Pancreas (tissue), 10 donors: ENCODE measurements around the gene PLPP1. TPM values are rescaled to one million over a fixed set of nuclear protein-coding genes. Genes with fewer than 3 reads are reported as not detected.

ENCODE experiments used
- ATAC-seq, 4 donors: fragments of 200-7000 bp; cut with Tn5 transposase; one replicate each; pipeline versions ENCODE4 v1.8.0 to v1.9.1; 2020; ENCODE audit warnings: mild to moderate bottlenecking in 4 of 4, moderate library complexity in 4 of 4
- DNase-seq, 6 donors: peaks; one replicate each; pipeline ENCODE4 v3.0.0-alpha.2; 2020
- FAIRE-seq: peaks from 2 replicates; lab custom pipeline; 2012; peaks lifted over from hg19 to GRCh38; lab: Jason Lieb, UNC
- H3K27ac ChIP-seq, 4 donors: fragments of 200-600 bp; sonication (generic); 1 replicate in 3 of 4; 2 replicates in 1 of 4; pipeline versions ENCODE4 v1.5.0 to v1.8.0; 2020
- H3K27me3 ChIP-seq, 4 donors: fragments of 200-600 bp; one replicate each; pipeline ENCODE4 v1.8.0; 2021
- H3K36me3 ChIP-seq, 3 donors: fragments of 200-600 bp; sonication (generic) in 1 of 3; one replicate each; pipeline versions ENCODE4 v1.5.0 to v1.8.0; 2020 to 2021
- H3K4me1 ChIP-seq, 3 donors: fragments of 200-600 bp; one replicate each; pipeline ENCODE4 v1.8.0; 2021
- H3K4me3 ChIP-seq, 4 donors: fragments of 200-600 bp; sonication (generic) in 2 of 4; one replicate each; pipeline versions ENCODE4 v1.5.0 to v1.8.0; 2020 to 2021
- H3K9me3 ChIP-seq, 4 donors: fragments of 200-600 bp; one replicate each; pipeline ENCODE4 v1.8.0; 2021
- WGBS, 2 donors: extraction: QIAGEN DNeasy Blood & Tissue Kit; methylation state at CpG; one replicate each; pipeline ENCODE4 v1.1.7; 2013; 5-methylcytosine and 5-hydroxymethylcytosine counted together
- intact Hi-C, 3 donors: fragments of 100-400 bp; cut with DNase I; formaldehyde crosslinking; loops; one replicate each; pipeline versions ENCODE4 v1.11.1 to v1.14.2; 2022
- polyA plus RNA-seq, 2 donors: library from polyadenylated mRNA; stranded (reverse); fragments of 200-250 nt; gene quantifications; one replicate each; pipeline ENCODE4 v1.2.3, GENCODE V29; 2013
- total RNA-seq, 6 donors: library from RNA; stranded (reverse); fragmentation: NEBNext Ultra II Directional in 4 of 6; extraction: Animal tissue kit (Norgen Biotek cat#: 25700) in 4 of 6; gene quantifications; one replicate each; pipeline versions ENCODE4 v1.2.1 to v1.2.4, GENCODE V29; 2021 to 2023
- TF ChIP-seq, protein P1 (sequence below), 4 donors: fragments of 200-600 bp; sonication (generic) in 3 of 4; IDR thresholded peaks; one replicate each; pipeline versions ENCODE4 v1.5.0 to v1.8.0; 2021; ENCODE audit warnings: antibody characterized with exemption in 4 of 4
- donor health status: healthy with polysubstance abuse.
- donor health status: DM: no; HTN: no; CAD: no; lungs with moderate emphysema.
- donor health status: DM: no; HTN: no; CAD: no.
- donor health status: control.
- donor health status: control.
- donor health status: Bipolar disorder and iron deficiency.
- donor health status: DM: yes; HTN: yes; CAD: no.
- donor health status: DM: no; HTN: no; CAD: no.
- donor health status: DM: no; HTN: no; CAD: no.
- donor health status: DM: yes; HTN: yes; CAD: no.

PLPP1 gene
- total and polyA plus RNA-seq, 8 donors, result 11.5 to 34.9 (median 20.6) TPM

- ATAC-seq, result no peak
- Histone ChIP-seq H3K27me3 (no peaks in the 10 kb centered on the region), H3K36me3 (no peaks in the 10 kb centered on the region), H3K4me3 (no peak overlapping the region), H3K4me1 (peaks cover 0 to 16% (median 14%) of the 10 kb centered on the region in 3 donors), H3K27ac (no peak overlapping the region), H3K9me3 (no peaks in the 10 kb centered on the region)
- no peak for DNase-seq
- intact Hi-C loops, result no loop called here
- no peak for FAIRE-seq
- TF ChIP-seq, protein P1, sequence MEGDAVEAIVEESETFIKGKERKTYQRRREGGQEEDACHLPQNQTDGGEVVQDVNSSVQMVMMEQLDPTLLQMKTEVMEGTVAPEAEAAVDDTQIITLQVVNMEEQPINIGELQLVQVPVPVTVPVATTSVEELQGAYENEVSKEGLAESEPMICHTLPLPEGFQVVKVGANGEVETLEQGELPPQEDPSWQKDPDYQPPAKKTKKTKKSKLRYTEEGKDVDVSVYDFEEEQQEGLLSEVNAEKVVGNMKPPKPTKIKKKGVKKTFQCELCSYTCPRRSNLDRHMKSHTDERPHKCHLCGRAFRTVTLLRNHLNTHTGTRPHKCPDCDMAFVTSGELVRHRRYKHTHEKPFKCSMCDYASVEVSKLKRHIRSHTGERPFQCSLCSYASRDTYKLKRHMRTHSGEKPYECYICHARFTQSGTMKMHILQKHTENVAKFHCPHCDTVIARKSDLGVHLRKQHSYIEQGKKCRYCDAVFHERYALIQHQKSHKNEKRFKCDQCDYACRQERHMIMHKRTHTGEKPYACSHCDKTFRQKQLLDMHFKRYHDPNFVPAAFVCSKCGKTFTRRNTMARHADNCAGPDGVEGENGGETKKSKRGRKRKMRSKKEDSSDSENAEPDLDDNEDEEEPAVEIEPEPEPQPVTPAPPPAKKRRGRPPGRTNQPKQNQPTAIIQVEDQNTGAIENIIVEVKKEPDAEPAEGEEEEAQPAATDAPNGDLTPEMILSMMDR (IDR thresholded peaks at IDR 0.05), result no peak
These were observed 44.0 kb upstream of the PLPP1 start for GRCh38 chr5:55578771-55579170.

- no peaks in the 10 kb centered on the region for H3K27me3 ChIP-seq
- peaks cover 0 to 14% (median 9%) of the 10 kb centered on the region in 3 donors for H3K4me1 ChIP-seq
- ATAC-seq (peak; percentile 24 to 68 (median 62)), DNase-seq (no peak), FAIRE-seq (peak; percentile 41)
- intact Hi-C loops, result no loop called here
- no peaks in the 10 kb centered on the region for H3K36me3 ChIP-seq
- WGBS, 2 donors, result 44 to 53% methylated on average over 6 of the region's 6 CpGs
- H3K4me3 ChIP-seq, result no peak overlapping the region
- TF ChIP-seq, protein P1 (IDR thresholded peaks at IDR 0.05), result no peak
- no peaks in the 10 kb centered on the region for H3K9me3 ChIP-seq
- H3K27ac ChIP-seq, result peak overlapping the region in 1 of 4 donors; percentile 5
These were observed 42.7 kb upstream of the PLPP1 start for GRCh38 chr5:55577353-55578060.

DNA sequence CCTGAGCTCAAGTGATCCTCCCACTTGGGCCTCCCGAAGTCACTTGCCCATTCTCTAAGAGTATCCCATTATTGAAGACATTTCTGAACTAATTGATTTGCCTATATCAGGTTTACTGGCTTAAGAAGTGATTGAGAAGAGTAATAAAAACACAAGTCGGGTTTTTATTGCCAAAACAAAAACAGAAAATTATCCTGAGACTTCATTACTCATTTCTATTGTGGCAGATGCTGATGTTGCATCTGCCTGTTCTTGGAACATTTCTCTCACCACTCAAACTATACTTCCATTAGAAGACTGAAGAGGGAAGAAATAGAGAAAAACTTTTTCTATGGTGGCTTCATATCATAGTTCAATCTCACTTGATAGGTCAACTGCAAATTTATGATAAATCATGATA is 41.9 kb upstream of the PLPP1 start:
- Histone ChIP-seq H3K4me3 (no peak overlapping the region), H3K36me3 (no peaks in the 10 kb centered on the region), H3K9me3 (no peaks in the 10 kb centered on the region), H3K4me1 (peaks cover 0 to 17% (median 9%) of the 10 kb centered on the region in 3 donors), H3K27me3 (no peaks in the 10 kb centered on the region), H3K27ac (no peak overlapping the region)
- WGBS, 2 donors, result 75 to 78% methylated on average over 2 of the region's 2 CpGs
- DNase-seq (no peak), FAIRE-seq (no peak), ATAC-seq (no peak)
- intact Hi-C loops, result no loop called here
- TF ChIP-seq, protein P1 (IDR thresholded peaks at IDR 0.05), result no peak

- 80 to 84% methylated on average over 8 of the region's 8 CpGs for WGBS, 2 donors
- FAIRE-seq (no peak), DNase-seq (no peak), ATAC-seq (peak in 3 of 4 donors; percentile 47 to 65 (median 47))
- TF ChIP-seq, protein P1 (IDR thresholded peaks at IDR 0.05), result no peak
- Histone ChIP-seq H3K36me3 (no peaks in the 10 kb centered on the region), H3K4me1 (peaks cover 0 to 17% (median 9%) of the 10 kb centered on the region in 3 donors), H3K27ac (no peak overlapping the region), H3K27me3 (no peaks in the 10 kb centered on the region), H3K9me3 (no peaks in the 10 kb centered on the region), H3K4me3 (no peak overlapping the region)
- intact Hi-C loops, result no loop called here
These were observed 41.2 kb upstream of the PLPP1 start for GRCh38 chr5:55575815-55576583.
